ENCODE results near the gene LENG8.

Gene LENG8

GRCh38 chr19:54473071-54473891, 24.3 kb downstream of the LENG8 start, which contains the start of gene CDC42EP5:
TSS of gene CDC42EP5 (minus strand) at chr19:54473296. CDS start at chr19:54465547, 7,749 bp downstream.
- H3K4me3 ChIP-seq (ENCODE audit: low read depth, low read length, poor library complexity, severe bottlenecking): no peak within 1 kb of the TSS
- H3K4me2 ChIP-seq (ENCODE audit: low read length): no peak within 1 kb of the TSS
- H3K4me1 ChIP-seq (ENCODE audit: insufficient read depth, low read length, severe bottlenecking): no peaks in the 10 kb centered on the region
- H3K9me3 ChIP-seq (ENCODE audit: low read length): no peaks in the 10 kb centered on the region
- H3K79me2 ChIP-seq (ENCODE audit: insufficient read depth, low read length): no peaks in the 10 kb centered on the region
- no peaks in the 10 kb centered on the region; the same call in 1 of the 2 replicates for H3K27me3 ChIP-seq (ENCODE audit: insufficient read depth, low read length)
- no peak within 1 kb of the TSS for H3K27ac ChIP-seq (ENCODE audit: low read depth, low read length, poor library complexity, severe bottlenecking)
- H3K9ac ChIP-seq (ENCODE audit: low read length): no peak within 1 kb of the TSS
- H3K9me2 ChIP-seq (ENCODE audit: low read depth, low read length): no peaks in the 10 kb centered on the region
- H2AFZ ChIP-seq (ENCODE audit: low read length): no peak within 1 kb of the TSS
- TF ChIP-seq, protein P1, sequence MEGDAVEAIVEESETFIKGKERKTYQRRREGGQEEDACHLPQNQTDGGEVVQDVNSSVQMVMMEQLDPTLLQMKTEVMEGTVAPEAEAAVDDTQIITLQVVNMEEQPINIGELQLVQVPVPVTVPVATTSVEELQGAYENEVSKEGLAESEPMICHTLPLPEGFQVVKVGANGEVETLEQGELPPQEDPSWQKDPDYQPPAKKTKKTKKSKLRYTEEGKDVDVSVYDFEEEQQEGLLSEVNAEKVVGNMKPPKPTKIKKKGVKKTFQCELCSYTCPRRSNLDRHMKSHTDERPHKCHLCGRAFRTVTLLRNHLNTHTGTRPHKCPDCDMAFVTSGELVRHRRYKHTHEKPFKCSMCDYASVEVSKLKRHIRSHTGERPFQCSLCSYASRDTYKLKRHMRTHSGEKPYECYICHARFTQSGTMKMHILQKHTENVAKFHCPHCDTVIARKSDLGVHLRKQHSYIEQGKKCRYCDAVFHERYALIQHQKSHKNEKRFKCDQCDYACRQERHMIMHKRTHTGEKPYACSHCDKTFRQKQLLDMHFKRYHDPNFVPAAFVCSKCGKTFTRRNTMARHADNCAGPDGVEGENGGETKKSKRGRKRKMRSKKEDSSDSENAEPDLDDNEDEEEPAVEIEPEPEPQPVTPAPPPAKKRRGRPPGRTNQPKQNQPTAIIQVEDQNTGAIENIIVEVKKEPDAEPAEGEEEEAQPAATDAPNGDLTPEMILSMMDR (IDR thresholded peaks at IDR 0.05; ENCODE audit: low read length): no peak
- TF ChIP-seq EZH2 (IDR thresholded peaks at IDR 0.05; ENCODE audit: borderline replicate concordance, low read length): no peak
- H3F3A ChIP-seq (ENCODE audit: insufficient read depth, low read length): no peaks in the 10 kb centered on the region
- H3K36me3 ChIP-seq (ENCODE audit: insufficient read depth, low read length): no peaks in the 10 kb centered on the region
- no peaks in the 10 kb centered on the region for H4K20me1 ChIP-seq (ENCODE audit: insufficient read depth, low read length)

GRCh38 chr19:54473892-54474372, 24.9 kb downstream of the LENG8 start:
- H3K27ac ChIP-seq (ENCODE audit: low read depth, low read length, poor library complexity, severe bottlenecking): no peak overlapping the region
- H3K4me1 ChIP-seq (ENCODE audit: insufficient read depth, low read length, severe bottlenecking): no peaks in the 10 kb centered on the region
- no peaks in the 10 kb centered on the region for H3K9me3 ChIP-seq (ENCODE audit: low read length)
- H3F3A ChIP-seq (ENCODE audit: insufficient read depth, low read length): no peaks in the 10 kb centered on the region
- H2AFZ ChIP-seq (ENCODE audit: low read length): no peak overlapping the region
- no peak overlapping the region for H3K9ac ChIP-seq (ENCODE audit: low read length)
- no peak overlapping the region for H3K4me2 ChIP-seq (ENCODE audit: low read length)
- H3K36me3 ChIP-seq (ENCODE audit: insufficient read depth, low read length): no peaks in the 10 kb centered on the region
- no peaks in the 10 kb centered on the region for H3K9me2 ChIP-seq (ENCODE audit: low read depth, low read length)
- no peak overlapping the region for H3K4me3 ChIP-seq (ENCODE audit: low read depth, low read length, poor library complexity, severe bottlenecking)
- H4K20me1 ChIP-seq (ENCODE audit: insufficient read depth, low read length): no peaks in the 10 kb centered on the region
- H3K79me2 ChIP-seq (ENCODE audit: insufficient read depth, low read length): no peaks in the 10 kb centered on the region
- TF ChIP-seq, protein P1 (IDR thresholded peaks at IDR 0.05; ENCODE audit: low read length): no peak
- no peak for TF ChIP-seq EZH2 (IDR thresholded peaks at IDR 0.05; ENCODE audit: borderline replicate concordance, low read length)
- H3K27me3 ChIP-seq (ENCODE audit: insufficient read depth, low read length): no peaks in the 10 kb centered on the region; the same call in 1 of the 2 replicates

- Histone ChIP-seq H3F3A (ENCODE audit: insufficient read depth, low read length) (no peaks in the 10 kb centered on the region; the same call in 1 of the 2 replicates), H3K27me3 (ENCODE audit: insufficient read depth, low read length) (no peaks in the 10 kb centered on the region; the same call in 1 of the 2 replicates), H4K20me1 (ENCODE audit: insufficient read depth, low read length) (no peaks in the 10 kb centered on the region), H3K9ac (ENCODE audit: low read length) (no peak overlapping the region), H3K27ac (ENCODE audit: low read depth, low read length, poor library complexity, severe bottlenecking) (no peak overlapping the region), H3K4me1 (ENCODE audit: insufficient read depth, low read length, severe bottlenecking) (no peaks in the 10 kb centered on the region), H3K4me2 (ENCODE audit: low read length) (no peak overlapping the region), H3K9me3 (ENCODE audit: low read length) (no peaks in the 10 kb centered on the region), H3K79me2 (ENCODE audit: insufficient read depth, low read length) (no peaks in the 10 kb centered on the region), H3K4me3 (ENCODE audit: low read depth, low read length, poor library complexity, severe bottlenecking) (no peak overlapping the region), H3K9me2 (ENCODE audit: low read depth, low read length) (no peaks in the 10 kb centered on the region), H3K36me3 (ENCODE audit: insufficient read depth, low read length) (no peaks in the 10 kb centered on the region), H2AFZ (ENCODE audit: low read length) (no peak overlapping the region)
- TF ChIP-seq, protein P1 (IDR thresholded peaks at IDR 0.05; ENCODE audit: low read length): no peak
- no peak for TF ChIP-seq EZH2 (IDR thresholded peaks at IDR 0.05; ENCODE audit: borderline replicate concordance, low read length)
These were observed 26.7 kb downstream of the LENG8 start for GRCh38 chr19:54475706-54476105.
